CD4-positive, CD25-positive, alpha-beta regulatory T cell (primary cell): ENCODE results near the gene GOLGA6B. TPM values are rescaled to one million over a fixed set of nuclear protein-coding genes. Genes with fewer than 3 reads are reported as not detected.
A peak's percentile ranks its signal among the peaks of the same experiment; 100 is the strongest.
"Not testable (repeated sequence)": the region's sequence is repeated elsewhere in the genome, so short reads cannot be mapped to it uniquely, and the experiment has no call there.

Experiments
- ATAC-seq, 2 donors: fragments of 150-1000 bp; cut with Tn5 transposase; one replicate each; pipeline ENCODE4 v1.10.0; 2021; ENCODE audit warnings: low read depth in 2 of 2, moderate number of reproducible peaks in 2 of 2, moderate library complexity in 1 of 2
- DNase-seq, 3 donors: peaks; one replicate each; pipeline versions ENCODE4 v3.0.0 to v3.0.0-alpha.2; 2012 to 2022; ENCODE audit warnings: mixed read lengths in 1 of 3
- H3K27ac ChIP-seq: one replicate; pipeline ENCODE4 v1.7.0; 2013; ENCODE audit warnings: mild to moderate bottlenecking, low read length; ENCODE audit not compliant: insufficient read depth, poor library complexity, severe bottlenecking
- H3K27me3 ChIP-seq: one replicate; pipeline ENCODE4 v1.7.0; 2013; ENCODE audit warnings: low read length; ENCODE audit not compliant: control insufficient read depth, insufficient read depth
- H3K36me3 ChIP-seq: one replicate; pipeline ENCODE4 v1.7.0; 2013; ENCODE audit warnings: mild to moderate bottlenecking, low read length, moderate library complexity; ENCODE audit not compliant: control insufficient read depth, insufficient read depth
- H3K4me1 ChIP-seq: 2 replicates; pipeline ENCODE4 v1.7.0; 2013; ENCODE audit warnings: mild to moderate bottlenecking, low read length; ENCODE audit not compliant: insufficient read depth, control insufficient read depth, poor library complexity, severe bottlenecking
- H3K4me3 ChIP-seq: one replicate; pipeline ENCODE4 v1.7.0; 2013; ENCODE audit warnings: low read depth, mild to moderate bottlenecking, low read length, moderate library complexity
- H3K9me3 ChIP-seq, 2 experiments: 1 replicate in 1 of 2; 2 replicates in 1 of 2; pipeline ENCODE4 v1.7.0; 2013; ENCODE audit warnings: low read length in 2 of 2, mild to moderate bottlenecking in 1 of 2, moderate library complexity in 1 of 2; ENCODE audit not compliant: control insufficient read depth in 2 of 2
- H3K27ac Mint-ChIP-seq, 3 donors: one replicate each; pipeline ENCODE4 v1.8.0; 2020 to 2022; ENCODE audit warnings: mild to moderate bottlenecking in 3 of 3, mixed read lengths in 3 of 3, moderate library complexity in 2 of 3
- H3K27me3 Mint-ChIP-seq: one replicate; pipeline ENCODE4 v1.8.0; 2022; ENCODE audit warnings: mild to moderate bottlenecking, mixed read lengths
- H3K36me3 Mint-ChIP-seq: one replicate; pipeline ENCODE4 v1.8.0; 2020; ENCODE audit warnings: mixed read lengths
- H3K4me1 Mint-ChIP-seq, 4 donors: one replicate each; pipeline ENCODE4 v1.8.0; 2020 to 2022; ENCODE audit warnings: mixed read lengths in 4 of 4, mild to moderate bottlenecking in 1 of 4
- H3K4me3 Mint-ChIP-seq, 4 donors: one replicate each; pipeline ENCODE4 v1.8.0; 2020 to 2022; ENCODE audit warnings: mild to moderate bottlenecking in 4 of 4, mixed read lengths in 4 of 4, moderate library complexity in 3 of 4
- H3K9me3 Mint-ChIP-seq, 7 donors: one replicate each; pipeline ENCODE4 v1.8.0; 2020 to 2022; ENCODE audit warnings: mixed read lengths in 7 of 7, mild to moderate bottlenecking in 3 of 7, moderate library complexity in 2 of 7
- polyA plus RNA-seq, 4 donors: library from polyadenylated mRNA; unstranded; fragments of 300-500 nt; fragmentation: Illumina TruSeq; gene quantifications; one replicate each; pipeline ENCODE4 v1.2.3, GENCODE V29; 2021
- total RNA-seq: library from RNA; stranded (reverse); gene quantifications from one replicate; pipeline ENCODE4 v1.2.3, GENCODE V29; 2022

GOLGA6B gene
- total and polyA plus RNA-seq, 5 donors from 2014 or later = not detected

- H3K4me1 Mint-ChIP-seq = peaks cover 0 to 5% (median 0%) of the 10 kb centered on the region in 4 donors
- ATAC-seq (no peak), DNase-seq (no peak)
- no peaks in the 10 kb centered on the region for H3K36me3 Mint-ChIP-seq
- no peak overlapping the region for H3K4me3 ChIP-seq
- no peaks in the 10 kb centered on the region for H3K27me3 ChIP-seq
- H3K36me3 ChIP-seq = no peaks in the 10 kb centered on the region
- peaks cover 4% of the 10 kb centered on the region for H3K27me3 Mint-ChIP-seq
- no peak overlapping the region for H3K27ac ChIP-seq
- peaks cover 0 to 1% (median 0%) of the 10 kb centered on the region in 7 donors for H3K9me3 Mint-ChIP-seq
- peak overlapping the region in 1 of 3 donors; percentile 30 for H3K27ac Mint-ChIP-seq
- H3K4me1 ChIP-seq = no peaks in the 10 kb centered on the region
- H3K4me3 Mint-ChIP-seq = no peak overlapping the region
- no peaks in the 10 kb centered on the region for H3K9me3 ChIP-seq
These were observed 37.8 kb upstream of the GOLGA6B start for GRCh38 chr15:72616491-72617210.

- H3K27ac Mint-ChIP-seq, DNase-seq, H3K4me3 Mint-ChIP-seq, H3K36me3 Mint-ChIP-seq, H3K4me1 ChIP-seq, H3K4me3 ChIP-seq, ATAC-seq, H3K27ac ChIP-seq, H3K36me3 ChIP-seq, H3K9me3 ChIP-seq, H3K27me3 Mint-ChIP-seq, H3K27me3 ChIP-seq, H3K4me1 Mint-ChIP-seq, H3K9me3 Mint-ChIP-seq: not testable (repeated sequence)
These were observed 30.6 kb upstream of the GOLGA6B start for GRCh38 chr15:72623854-72624253.

GRCh38 chr15:72626153-72626552 is 28.3 kb upstream of the GOLGA6B start:
- not testable (repeated sequence) for H3K4me1 Mint-ChIP-seq, H3K27me3 ChIP-seq, H3K27ac Mint-ChIP-seq, H3K27ac ChIP-seq, ATAC-seq, DNase-seq, H3K27me3 Mint-ChIP-seq, H3K4me3 Mint-ChIP-seq, H3K4me1 ChIP-seq, H3K9me3 ChIP-seq, H3K36me3 Mint-ChIP-seq, H3K36me3 ChIP-seq, H3K9me3 Mint-ChIP-seq, H3K4me3 ChIP-seq

- H3K9me3 Mint-ChIP-seq, H3K27ac ChIP-seq, H3K4me1 ChIP-seq, H3K9me3 ChIP-seq, H3K4me3 ChIP-seq, H3K27me3 Mint-ChIP-seq, H3K36me3 ChIP-seq, H3K4me1 Mint-ChIP-seq, H3K27me3 ChIP-seq, DNase-seq, H3K36me3 Mint-ChIP-seq, H3K4me3 Mint-ChIP-seq, ATAC-seq: not testable (repeated sequence)
- H3K27ac Mint-ChIP-seq = peak overlapping the region in 1 of 3 donors; percentile 55
These were observed 26.0 kb upstream of the GOLGA6B start for GRCh38 chr15:72628249-72629067.

- H3K4me1 Mint-ChIP-seq, H3K9me3 Mint-ChIP-seq, H3K36me3 Mint-ChIP-seq, H3K27me3 ChIP-seq, H3K4me3 ChIP-seq, H3K4me3 Mint-ChIP-seq, H3K27ac Mint-ChIP-seq, H3K36me3 ChIP-seq, H3K27me3 Mint-ChIP-seq, DNase-seq, ATAC-seq, H3K4me1 ChIP-seq, H3K27ac ChIP-seq, H3K9me3 ChIP-seq: not testable (repeated sequence)
These were observed 25.4 kb upstream of the GOLGA6B start for GRCh38 chr15:72629068-72629570.

- not testable (repeated sequence) for H3K27ac Mint-ChIP-seq, H3K4me1 Mint-ChIP-seq, H3K9me3 Mint-ChIP-seq, H3K27me3 ChIP-seq, H3K9me3 ChIP-seq, H3K27ac ChIP-seq, H3K27me3 Mint-ChIP-seq, H3K4me1 ChIP-seq, H3K36me3 ChIP-seq, H3K36me3 Mint-ChIP-seq
- DNase-seq (peak; percentile 44 to 76 (median 47)), ATAC-seq (peak; percentile 20 to 43)
- peak overlapping the region in 2 of 4 donors; percentile 63 to 66 for H3K4me3 Mint-ChIP-seq
- peak overlapping the region; percentile 41 for H3K4me3 ChIP-seq
These were observed 17.8 kb upstream of the GOLGA6B start for GRCh38 chr15:72636519-72637282.

GRCh38 chr15:72639759-72640483 is 14.6 kb upstream of the GOLGA6B start:
- H3K27ac ChIP-seq, ATAC-seq, H3K4me3 ChIP-seq, H3K9me3 Mint-ChIP-seq, H3K4me1 ChIP-seq, H3K9me3 ChIP-seq, H3K27me3 Mint-ChIP-seq, H3K4me3 Mint-ChIP-seq, H3K4me1 Mint-ChIP-seq, H3K36me3 Mint-ChIP-seq, DNase-seq, H3K36me3 ChIP-seq, H3K27ac Mint-ChIP-seq, H3K27me3 ChIP-seq: not testable (repeated sequence)
